GM12801 (cell line): ENCODE results near the gene SLC4A1.

Experiments used
- TF ChIP-seq, protein P1 (sequence below): IDR thresholded peaks from one replicate; pipeline ENCODE4 v1.5.1; 2011; ENCODE audit warnings: control low read depth; ENCODE audit not compliant: insufficient read length; ENCODE audit errors: extremely low read depth

Gene SLC4A1

DNA sequence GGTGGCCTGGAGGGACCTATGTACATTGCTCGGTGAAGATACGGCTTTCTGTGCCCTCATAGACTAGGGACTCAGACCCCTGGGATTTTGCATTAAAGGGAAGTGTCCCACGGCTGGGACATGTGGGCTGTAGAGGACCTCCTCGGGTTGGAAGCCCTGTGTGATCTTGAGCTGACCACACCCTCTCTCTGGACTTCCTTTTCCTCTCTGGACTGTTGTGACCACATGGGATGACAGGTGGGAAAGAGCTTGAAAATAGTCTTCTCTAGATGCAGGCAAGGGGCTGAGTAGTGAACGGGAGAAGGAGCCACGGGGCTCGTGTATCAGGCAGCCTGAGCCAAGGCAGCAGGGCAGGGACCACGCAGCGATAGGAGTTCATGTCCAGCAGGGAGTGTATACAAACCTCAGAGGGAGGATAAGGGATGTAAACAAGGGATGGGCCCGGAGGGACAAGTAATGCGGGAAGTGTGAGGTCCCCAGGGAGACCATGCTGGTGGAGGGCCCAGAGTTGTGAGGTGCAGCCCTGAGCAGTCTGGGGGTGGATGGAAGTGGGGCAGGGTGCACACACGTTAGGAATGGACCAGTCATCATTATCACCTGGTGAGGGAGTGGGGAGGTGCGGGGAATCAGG is 4.5 kb upstream of the SLC4A1 start:
- TF ChIP-seq, protein P1, sequence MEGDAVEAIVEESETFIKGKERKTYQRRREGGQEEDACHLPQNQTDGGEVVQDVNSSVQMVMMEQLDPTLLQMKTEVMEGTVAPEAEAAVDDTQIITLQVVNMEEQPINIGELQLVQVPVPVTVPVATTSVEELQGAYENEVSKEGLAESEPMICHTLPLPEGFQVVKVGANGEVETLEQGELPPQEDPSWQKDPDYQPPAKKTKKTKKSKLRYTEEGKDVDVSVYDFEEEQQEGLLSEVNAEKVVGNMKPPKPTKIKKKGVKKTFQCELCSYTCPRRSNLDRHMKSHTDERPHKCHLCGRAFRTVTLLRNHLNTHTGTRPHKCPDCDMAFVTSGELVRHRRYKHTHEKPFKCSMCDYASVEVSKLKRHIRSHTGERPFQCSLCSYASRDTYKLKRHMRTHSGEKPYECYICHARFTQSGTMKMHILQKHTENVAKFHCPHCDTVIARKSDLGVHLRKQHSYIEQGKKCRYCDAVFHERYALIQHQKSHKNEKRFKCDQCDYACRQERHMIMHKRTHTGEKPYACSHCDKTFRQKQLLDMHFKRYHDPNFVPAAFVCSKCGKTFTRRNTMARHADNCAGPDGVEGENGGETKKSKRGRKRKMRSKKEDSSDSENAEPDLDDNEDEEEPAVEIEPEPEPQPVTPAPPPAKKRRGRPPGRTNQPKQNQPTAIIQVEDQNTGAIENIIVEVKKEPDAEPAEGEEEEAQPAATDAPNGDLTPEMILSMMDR, result no peak

DNA sequence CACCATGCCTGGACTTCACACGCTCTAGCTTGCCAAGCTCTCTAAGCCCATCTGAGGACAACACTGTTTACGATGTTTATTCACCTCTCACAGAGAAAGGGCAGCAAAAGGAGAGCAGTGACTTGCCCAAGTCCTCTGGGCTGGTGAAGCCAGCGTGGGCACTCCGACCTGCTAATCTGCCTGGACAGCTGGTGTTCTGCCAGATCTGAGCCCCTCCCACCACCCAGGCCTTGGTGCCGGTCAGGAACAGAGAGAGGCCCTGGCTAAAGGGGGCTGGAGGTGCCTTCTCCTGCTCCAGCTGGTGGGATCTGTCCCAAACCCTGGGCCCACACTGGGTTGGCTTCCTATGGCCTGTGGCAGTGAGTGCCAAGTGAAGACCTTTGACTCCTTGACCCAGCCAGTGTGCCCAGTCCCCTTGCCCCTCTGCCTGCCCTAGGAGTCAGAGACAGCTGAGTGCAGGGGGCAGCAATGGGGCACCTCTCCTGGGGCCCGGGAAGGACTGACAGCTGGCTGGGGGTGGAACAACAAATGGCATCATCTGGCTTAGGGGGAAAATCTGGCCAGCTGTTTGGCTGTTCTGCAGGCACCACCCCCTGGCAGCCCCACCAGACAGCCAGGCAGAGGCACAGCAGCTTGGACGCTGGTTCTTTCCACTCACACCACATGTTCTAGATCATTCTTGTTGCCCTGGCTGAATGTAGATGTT is 1.8 kb upstream of the SLC4A1 start:
- TF ChIP-seq, protein P1, result no peak

DNA sequence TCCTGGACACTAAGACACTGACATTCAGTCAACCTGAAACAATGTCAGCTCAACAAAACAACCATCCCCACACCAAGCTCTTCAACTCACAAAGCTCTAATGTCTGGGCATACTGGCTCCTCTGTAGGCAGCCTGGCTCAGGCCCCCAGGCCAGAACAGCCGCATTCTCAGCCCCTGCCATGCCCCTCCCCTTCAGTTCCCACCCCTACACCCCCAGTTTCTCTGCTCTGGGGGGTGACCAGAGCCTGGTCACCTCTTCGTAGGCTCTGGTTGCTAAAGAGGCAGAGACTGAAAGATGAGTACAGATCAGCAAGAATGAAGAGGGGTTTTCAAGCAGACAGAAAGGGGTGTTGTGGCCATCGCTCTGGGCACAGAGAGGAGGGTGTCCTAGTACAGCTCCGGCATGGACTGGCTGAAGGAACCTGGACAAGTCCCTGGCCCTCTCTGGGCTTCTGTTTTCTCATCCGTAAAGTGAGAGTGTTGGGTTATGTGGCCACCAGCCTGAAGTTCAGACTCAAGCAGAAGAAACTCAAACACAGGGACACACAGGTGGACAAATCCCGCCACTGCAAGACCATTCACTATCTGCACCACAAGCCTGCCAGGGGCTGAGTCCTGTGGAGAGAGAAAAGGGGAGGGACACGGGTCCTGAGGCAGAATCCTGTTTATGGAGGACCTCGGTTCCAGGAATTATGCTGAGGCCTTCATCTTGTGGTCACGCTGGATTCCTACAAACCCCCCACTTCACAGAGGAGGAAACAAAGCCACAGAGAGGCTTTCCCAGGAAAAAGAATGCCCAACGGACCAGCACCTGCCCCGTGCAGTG is 987 bp upstream of the SLC4A1 start:
- TF ChIP-seq, protein P1, result no peak

DNA sequence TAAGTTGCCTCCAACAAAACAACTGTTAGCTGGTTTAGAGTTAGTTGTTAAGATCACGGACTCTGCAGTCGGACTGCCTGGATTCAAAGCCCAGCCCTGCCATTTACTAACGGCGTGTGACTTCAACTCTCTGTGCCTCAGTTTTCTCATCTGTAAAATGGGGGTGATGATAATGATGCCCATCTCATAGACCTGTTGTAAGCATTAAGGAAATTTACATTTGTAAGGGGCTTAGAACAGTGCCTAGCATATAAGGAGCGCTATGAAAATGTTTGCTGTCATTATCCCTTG is 825 bp downstream of the SLC4A1 start:
- TF ChIP-seq, protein P1, result no peak

DNA sequence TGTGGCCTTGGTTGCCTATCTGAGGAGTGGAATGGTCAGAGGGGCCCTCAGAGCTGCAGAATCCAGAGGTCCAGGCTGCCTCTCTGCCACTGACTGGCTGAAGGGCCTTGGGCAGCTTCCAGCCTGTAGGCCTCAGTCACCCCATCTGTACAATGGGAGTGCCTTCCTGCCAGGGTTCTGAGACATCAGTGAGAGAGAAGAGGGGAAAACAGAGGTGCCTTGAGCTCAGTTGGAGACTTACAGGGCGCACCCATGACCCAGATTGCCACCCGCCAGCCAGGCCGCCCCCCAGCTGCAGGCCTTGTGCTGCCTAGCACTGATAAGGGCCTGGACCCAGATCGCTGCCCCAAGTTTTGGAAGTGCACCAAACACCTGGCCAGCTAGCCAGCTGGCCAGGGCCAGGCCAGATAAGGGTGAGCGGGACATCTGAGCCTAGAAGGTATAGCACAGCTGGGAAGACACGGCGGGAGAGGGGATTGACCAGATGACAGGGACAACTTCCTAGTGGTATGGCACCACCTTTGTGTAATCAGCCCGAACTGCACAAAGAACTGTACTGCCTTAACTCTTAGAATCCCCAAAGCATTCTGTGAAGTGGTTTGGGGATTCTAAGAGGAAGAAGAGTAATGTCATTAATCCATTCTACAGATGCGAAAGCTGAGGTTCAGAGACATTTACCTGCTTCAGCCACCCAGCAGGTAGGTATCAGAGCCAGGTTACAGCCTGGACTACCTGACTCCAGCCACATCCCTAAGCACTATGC is 1.4 kb downstream of the SLC4A1 start:
- TF ChIP-seq, protein P1, result no peak

DNA sequence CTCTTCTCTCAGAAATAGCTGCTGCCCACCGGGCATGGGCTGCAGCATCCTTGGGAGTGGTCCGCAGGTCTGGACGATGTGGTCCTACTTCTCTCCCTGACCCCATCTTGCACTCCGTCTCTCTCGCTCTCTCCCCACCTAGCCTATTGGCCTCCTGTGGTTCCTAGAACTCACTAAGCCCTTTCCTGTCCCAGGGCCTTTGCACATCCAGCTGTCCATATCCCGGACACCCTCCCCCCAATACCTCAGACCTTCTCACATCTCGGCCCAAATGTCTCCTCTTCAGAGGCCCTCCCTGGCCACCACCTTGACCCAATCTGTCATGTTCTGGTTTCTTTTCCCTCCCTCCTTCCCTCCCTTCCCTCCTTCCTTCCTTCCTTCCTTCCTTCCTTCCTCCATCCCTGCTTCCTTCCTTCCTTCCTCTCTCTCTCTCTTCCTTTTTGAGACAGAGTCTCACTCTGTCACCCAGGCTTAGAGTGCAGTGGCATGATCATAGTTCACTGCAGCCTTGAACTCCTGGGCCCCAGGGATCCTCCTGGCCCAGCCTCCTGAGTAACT is 4.5 kb downstream of the SLC4A1 start:
- TF ChIP-seq, protein P1, result no peak
